ENCODE measurements around the gene SLC25A6.
"Not testable (repeated sequence)": the region's sequence is repeated elsewhere in the genome, so short reads cannot be mapped to it uniquely, and the experiment has no call there.

Gene SLC25A6

GRCh38 chrX:1360171-1360570, 31.7 kb downstream of the SLC25A6 start:
- intact Hi-C loops (cut with DNase I), result no loop called here
- no peak for DNase-seq

DNA sequence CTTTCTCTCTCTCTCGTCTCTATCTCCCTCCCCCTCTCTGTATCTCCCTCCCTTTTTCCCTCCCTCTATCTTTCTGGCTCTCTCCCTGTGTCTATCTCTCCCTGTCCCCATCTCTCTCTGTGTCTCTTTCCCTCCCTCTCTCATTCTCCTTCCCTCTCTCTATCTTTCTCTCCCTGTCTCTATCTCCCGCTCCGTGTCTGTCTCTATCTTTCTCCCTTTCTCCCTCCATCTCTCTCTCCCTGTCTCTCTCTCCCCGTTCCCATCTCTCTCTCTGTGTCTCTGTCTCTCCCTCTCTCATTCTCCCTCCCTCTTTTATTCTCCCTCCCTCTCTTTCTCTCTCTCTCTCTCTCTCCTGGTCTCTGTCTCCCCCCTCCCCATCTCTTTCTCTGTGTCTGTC, 32.4 kb downstream of the SLC25A6 start:
- intact Hi-C loops (cut with DNase I), result no loop called here
- DNase-seq, result no peak

- DNase-seq, result peak in 4 of 10 donors; percentile 19 to 59 (median 50)
- intact Hi-C loops (cut with DNase I), result no loop called here
These were observed 33.0 kb downstream of the SLC25A6 start for GRCh38 chrX:1358793-1359476.

- intact Hi-C loops (cut with DNase I), result no loop called here
- DNase-seq, result peak in 4 of 10 donors; percentile 7 to 54 (median 38)
These were observed 33.9 kb downstream of the SLC25A6 start for GRCh38 chrX:1357993-1358392.

GRCh38 chrX:1355131-1356046, 36.5 kb downstream of the SLC25A6 start:
- DNase-seq, result peak in 3 of 10 donors; percentile 55 to 81 (median 80)
- intact Hi-C loops (cut with DNase I), result no loop called here

GRCh38 chrX:1354036-1355019, 37.6 kb downstream of the SLC25A6 start:
- DNase-seq, result peak in 3 of 10 donors; percentile 12 to 73 (median 33)
- intact Hi-C loops (cut with DNase I), result no loop called here

DNA sequence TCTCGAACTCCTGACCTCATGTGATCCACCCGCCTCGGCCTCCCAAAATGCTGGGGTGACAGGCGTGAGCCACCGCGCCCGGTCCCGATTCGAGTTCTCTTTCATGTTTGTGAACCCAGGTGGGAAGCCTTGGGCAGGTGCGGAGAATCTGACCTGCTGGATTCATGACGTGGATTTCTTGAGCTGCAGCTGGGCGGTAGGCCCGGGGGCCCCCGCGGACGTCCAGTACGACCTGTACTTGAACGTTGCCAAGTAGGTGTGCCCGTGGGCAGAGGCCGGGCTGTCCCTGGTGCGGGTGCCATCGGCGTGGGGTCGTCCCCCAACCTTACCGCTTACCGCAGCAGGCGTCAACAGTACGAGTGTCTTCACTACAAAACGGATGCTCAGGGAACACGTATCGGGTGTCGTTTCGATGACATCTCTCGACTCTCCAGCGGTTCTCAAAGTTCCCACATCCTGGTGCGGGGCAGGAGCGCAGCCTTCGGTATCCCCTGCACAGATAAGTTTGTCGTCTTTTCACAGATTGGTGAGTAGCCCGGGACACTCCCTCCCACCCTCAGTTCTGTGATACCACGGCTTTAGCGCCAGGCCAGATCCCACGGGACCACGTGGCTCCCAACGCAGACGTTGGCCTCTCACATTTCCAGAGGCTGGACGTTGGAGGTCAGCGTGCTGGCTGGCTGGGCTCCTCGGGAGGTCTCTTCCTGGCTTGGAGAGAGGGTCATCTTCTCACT, 39.8 kb downstream of the SLC25A6 start:
- peak in 3 of 10 donors; percentile 55 to 65 (median 63) for DNase-seq
- intact Hi-C loops (cut with DNase I), result no loop called here

GRCh38 chrX:1349606-1350005, 42.3 kb downstream of the SLC25A6 start:
- intact Hi-C loops (cut with DNase I), result not testable (repeated sequence)
- peak in 2 of 10 donors; percentile 17 to 48 for DNase-seq

GRCh38 chrX:1341545-1342184, 50.2 kb downstream of the SLC25A6 start:
- intact Hi-C loops (cut with DNase I), result no loop called here
- DNase-seq, result peak in 1 of 10 donors; percentile 42

DNA sequence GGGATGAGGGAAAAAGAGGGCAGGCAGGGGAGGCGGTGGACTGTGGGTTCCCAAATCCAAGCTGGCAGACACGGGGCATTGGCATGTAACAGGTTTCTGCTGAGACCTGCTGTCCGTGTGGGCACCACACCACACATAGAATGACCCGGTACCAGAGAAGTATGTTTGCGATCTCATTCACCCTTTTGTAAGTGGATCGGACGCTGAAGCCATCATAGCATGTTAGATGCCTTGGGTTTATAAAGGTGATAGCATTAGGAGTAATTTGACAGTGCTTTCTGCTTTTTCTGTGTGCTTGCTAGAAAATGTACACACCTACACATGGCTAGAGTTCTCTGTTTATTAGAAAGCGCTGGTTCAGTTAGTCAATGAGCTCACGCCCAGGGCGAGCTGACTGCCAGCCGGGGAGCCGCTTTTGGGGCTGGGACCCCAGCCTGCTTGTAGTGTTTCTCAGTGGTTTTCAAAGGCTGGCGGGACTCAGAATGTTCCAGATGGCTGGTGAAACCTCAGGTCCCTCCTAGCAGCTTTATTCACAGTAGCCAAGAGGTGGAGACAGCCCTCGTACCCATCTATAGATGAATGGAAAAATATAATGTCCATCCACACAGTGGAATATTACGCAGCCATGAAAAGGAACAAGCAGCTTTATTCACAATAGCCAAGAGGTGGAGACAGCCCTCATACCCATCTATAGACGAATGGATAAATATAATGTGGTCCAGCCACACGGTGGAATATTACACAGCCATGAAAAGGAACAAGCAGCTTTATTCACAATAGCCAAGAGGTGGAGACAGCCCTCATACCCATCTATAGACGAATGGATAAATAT, 54.7 kb downstream of the SLC25A6 start:
- intact Hi-C loops (cut with DNase I), result no loop called here

DNA sequence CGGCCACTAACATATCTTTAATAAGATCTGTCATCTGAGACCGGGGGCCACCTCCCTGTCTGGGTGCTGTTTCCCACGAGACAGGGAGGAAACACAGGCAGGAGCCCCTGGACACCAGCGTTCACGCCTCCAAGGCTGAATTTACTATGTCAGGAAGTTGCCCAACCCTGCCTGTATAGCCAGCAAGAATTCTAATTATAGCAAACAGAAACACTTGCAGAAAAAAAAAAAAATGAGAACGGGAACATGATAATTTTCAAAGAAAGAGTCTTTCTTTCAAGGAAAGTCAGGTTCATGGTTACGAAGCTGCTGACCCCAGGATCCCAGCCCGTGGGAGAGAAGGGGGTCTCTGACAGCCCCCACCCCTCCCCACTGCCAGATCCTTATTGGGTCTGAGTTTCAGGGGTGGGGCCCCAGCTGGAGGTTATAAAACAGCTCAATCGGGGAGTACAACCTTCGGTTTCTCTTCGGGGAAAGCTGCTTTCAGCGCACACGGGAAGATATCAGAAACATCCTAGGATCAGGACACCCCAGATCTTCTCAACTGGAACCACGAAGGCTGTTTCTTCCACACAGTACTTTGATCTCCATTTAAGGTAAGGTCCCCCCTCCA, 55.5 kb downstream of the SLC25A6 start, which contains the start of gene IL3RA:
Gene IL3RA, plus strand, starts transcription at position 455 of the 613 bp plus-strand sequence. CDS start 4,981 bp downstream, outside the sequence.
- DNase-seq, result peak in 3 of 10 donors; percentile 21 to 82 (median 69)
- intact Hi-C loops (cut with DNase I), result no loop called here

More for the DNA sequence above, 54.7 kb downstream of the SLC25A6 start:
- DNase-seq, result peak in 2 of 10 donors; percentile 14 to 24

All from posterior cingulate gyrus (tissue), 11 donors.